DND-41 (cell line): Measurements from ENCODE around the gene CCBE1.

ENCODE experiments used
- ATAC-seq: fragments of 200-7000 bp; cut with Tn5 transposase; 3 replicates; pipeline ENCODE4 v1.9.1; 2021; ENCODE audit warnings: low read depth; ENCODE audit not compliant: insufficient read depth
- DNase-seq: peaks from one replicate; pipeline ENCODE4 v3.0.0-alpha.2; 2020
- H2AFZ ChIP-seq: 2 replicates; pipeline ENCODE4 v1.6.0; 2012; ENCODE audit warnings: low read depth, low read length
- H3K27ac ChIP-seq: 2 replicates; pipeline ENCODE4 v1.5.1; 2012; ENCODE audit warnings: low read length, inconsistent platforms
- H3K27me3 ChIP-seq: fragments of 200-600 bp; sonication (generic); 2 replicates; pipeline ENCODE4 v1.6.0; 2012; ENCODE audit warnings: low read length, mild to moderate bottlenecking, inconsistent platforms; ENCODE audit not compliant: insufficient read depth, poor library complexity
- H3K36me3 ChIP-seq: 2 replicates; pipeline ENCODE4 v1.5.1; 2012; ENCODE audit warnings: low read length, inconsistent platforms; ENCODE audit not compliant: insufficient read depth
- H3K4me1 ChIP-seq: 2 replicates; pipeline ENCODE4 v1.5.1; 2012; ENCODE audit warnings: mild to moderate bottlenecking, low read length; ENCODE audit not compliant: insufficient read depth
- H3K4me2 ChIP-seq: 2 replicates; pipeline ENCODE4 v1.6.0; 2012; ENCODE audit warnings: mild to moderate bottlenecking, moderate library complexity, low read length, inconsistent platforms; ENCODE audit not compliant: insufficient read depth
- H3K4me3 ChIP-seq, 2 experiments: fragments of 200-600 bp in 1 of 2; shearing (Covaris generic) in 1 of 2; 2 replicates each; pipeline ENCODE4 v1.5.1; 2012 to 2016; ENCODE audit warnings: inconsistent platforms in 2 of 2, low read length in 2 of 2, mild to moderate bottlenecking in 2 of 2, low read depth in 1 of 2, moderate library complexity in 1 of 2
- H3K79me2 ChIP-seq: 2 replicates; pipeline ENCODE4 v1.6.0; 2012; ENCODE audit warnings: low read length, inconsistent platforms; ENCODE audit not compliant: insufficient read depth
- H3K9ac ChIP-seq: 2 replicates; pipeline ENCODE4 v1.6.0; 2012; ENCODE audit warnings: low read depth, mild to moderate bottlenecking, inconsistent platforms, low read length, moderate library complexity
- H3K9me3 ChIP-seq: 2 replicates; pipeline ENCODE4 v1.5.1; 2012; ENCODE audit warnings: low read length, moderate library complexity, mild to moderate bottlenecking, inconsistent platforms; ENCODE audit not compliant: insufficient read depth, severe bottlenecking
- H4K20me1 ChIP-seq: 2 replicates; pipeline ENCODE4 v1.6.0; 2012; ENCODE audit warnings: low read length; ENCODE audit not compliant: insufficient read depth
- CTCF ChIP-seq: IDR thresholded peaks from 2 replicates; pipeline ENCODE4 v1.5.1; 2012; ENCODE audit warnings: borderline replicate concordance, low read length, moderate library complexity, mild to moderate bottlenecking; ENCODE audit not compliant: poor library complexity, severe bottlenecking; ENCODE audit errors: extremely low read depth
- EZH2 ChIP-seq: IDR thresholded peaks from 3 replicates; pipeline ENCODE4 v1.6.1; 2012; ENCODE audit warnings: borderline replicate concordance, low read depth, mild to moderate bottlenecking, moderate library complexity, low read length, inconsistent platforms; ENCODE audit not compliant: severe bottlenecking

CCBE1 gene

GRCh38 chr18:59562751-59563150, 134.5 kb downstream of the CCBE1 start:
- DNase-seq: no peak
- no peaks in the 10 kb centered on the region for H3K79me2 ChIP-seq
- no peak overlapping the region for H3K4me2 ChIP-seq
- H3K27ac ChIP-seq: no peak overlapping the region
- ATAC-seq: no peak
- H4K20me1 ChIP-seq: no peaks in the 10 kb centered on the region
- H3K9ac ChIP-seq: no peak overlapping the region
- TF ChIP-seq EZH2 (no peak), CTCF (no peak)
- H3K36me3 ChIP-seq: no peaks in the 10 kb centered on the region
- H3K27me3 ChIP-seq: no peaks in the 10 kb centered on the region
- H3K4me1 ChIP-seq: no peaks in the 10 kb centered on the region
- peaks cover 5% of the 10 kb centered on the region for H3K9me3 ChIP-seq
- H3K4me3 ChIP-seq: no peak overlapping the region
- no peak overlapping the region for H2AFZ ChIP-seq

GRCh38 chr18:59561612-59562011, 135.6 kb downstream of the CCBE1 start:
- no peak for DNase-seq
- no peak overlapping the region for H3K9ac ChIP-seq
- peaks cover 7% of the 10 kb centered on the region for H3K9me3 ChIP-seq

GRCh38 chr18:59560556-59560955, 136.7 kb downstream of the CCBE1 start:
- no peak overlapping the region for H3K9ac ChIP-seq
- no peak overlapping the region for H3K4me2 ChIP-seq
- H3K4me3 ChIP-seq: no peak overlapping the region
- H3K36me3 ChIP-seq: no peaks in the 10 kb centered on the region
- H3K27me3 ChIP-seq: no peaks in the 10 kb centered on the region
- DNase-seq (no peak), ATAC-seq (no peak)
- H4K20me1 ChIP-seq: no peaks in the 10 kb centered on the region
- no peak overlapping the region for H3K27ac ChIP-seq
- no peaks in the 10 kb centered on the region for H3K79me2 ChIP-seq
- H3K4me1 ChIP-seq: no peaks in the 10 kb centered on the region
- H2AFZ ChIP-seq: no peak overlapping the region
- TF ChIP-seq CTCF (no peak), EZH2 (no peak)
- H3K9me3 ChIP-seq: peaks cover 7% of the 10 kb centered on the region

More at GRCh38 chr18:59561612-59562011, 135.6 kb downstream of the CCBE1 start:
- Histone ChIP-seq H3K27me3 (no peaks in the 10 kb centered on the region), H3K4me1 (no peaks in the 10 kb centered on the region), H3K4me2 (no peak overlapping the region), H3K36me3 (no peaks in the 10 kb centered on the region), H4K20me1 (no peaks in the 10 kb centered on the region), H3K4me3 (no peak overlapping the region), H3K27ac (no peak overlapping the region), H3K79me2 (no peaks in the 10 kb centered on the region), H2AFZ (no peak overlapping the region)
- TF ChIP-seq EZH2 (no peak), CTCF (no peak)
- ATAC-seq: no peak

GRCh38 chr18:59559528-59559927, 137.7 kb downstream of the CCBE1 start:
- Histone ChIP-seq H3K4me2 (no peak overlapping the region), H3K27me3 (no peaks in the 10 kb centered on the region), H4K20me1 (no peaks in the 10 kb centered on the region), H3K27ac (no peak overlapping the region), H3K9me3 (peaks cover 7% of the 10 kb centered on the region), H3K4me3 (no peak overlapping the region), H2AFZ (no peak overlapping the region), H3K36me3 (no peaks in the 10 kb centered on the region), H3K79me2 (no peaks in the 10 kb centered on the region), H3K4me1 (no peaks in the 10 kb centered on the region), H3K9ac (no peak overlapping the region)
- no peak for ATAC-seq
- no peak for DNase-seq
- TF ChIP-seq CTCF: no peak
- TF ChIP-seq EZH2: no peak
